ENCODE results near the gene GADD45GIP1.
A peak's percentile ranks its signal among the peaks of the same experiment; 100 is the strongest.
"Not testable (repeated sequence)": the region's sequence is repeated elsewhere in the genome, so short reads cannot be mapped to it uniquely, and the experiment has no call there.

The GADD45GIP1 gene

GRCh38 chr19:12922959-12923358, 34.1 kb downstream of the GADD45GIP1 start:
- Mint-ChIP-seq H3K36me3 (peaks cover 99% of the 10 kb centered on the region), H3K4me3 (no peak overlapping the region), H3K27ac (no peak overlapping the region), H3K9me3 (no peaks in the 10 kb centered on the region), H3K4me1 (peaks cover 8% of the 10 kb centered on the region)
- DNase-seq (ENCODE audit: low spot score in 2 of 2) (no peak), ATAC-seq (no peak)

- no peak overlapping the region for H3K4me3 Mint-ChIP-seq
Measured at GRCh38 chr19:12921047-12921446, 36.0 kb downstream of the GADD45GIP1 start.

GRCh38 chr19:12918253-12918652, 38.8 kb downstream of the GADD45GIP1 start:
- H3K4me1 Mint-ChIP-seq, result peaks cover 15% of the 10 kb centered on the region
- ATAC-seq (no peak), DNase-seq (ENCODE audit: low spot score in 2 of 2) (no peak)
- H3K4me3 Mint-ChIP-seq, result peak overlapping the region; percentile 68
- no peaks in the 10 kb centered on the region for H3K9me3 Mint-ChIP-seq
- H3K36me3 Mint-ChIP-seq, result peaks cover 56% of the 10 kb centered on the region
- peak overlapping the region; percentile 96 for H3K27ac Mint-ChIP-seq

More at GRCh38 chr19:12921047-12921446, 36.0 kb downstream of the GADD45GIP1 start:
- H3K27ac Mint-ChIP-seq, result no peak overlapping the region
- DNase-seq (ENCODE audit: low spot score in 2 of 2) (no peak), ATAC-seq (no peak)
- no peaks in the 10 kb centered on the region for H3K9me3 Mint-ChIP-seq
- H3K36me3 Mint-ChIP-seq, result peaks cover 84% of the 10 kb centered on the region
- H3K4me1 Mint-ChIP-seq, result peaks cover 8% of the 10 kb centered on the region

- not testable (repeated sequence) for H3K9me3 Mint-ChIP-seq; H3K4me3 Mint-ChIP-seq; H3K27ac Mint-ChIP-seq; ATAC-seq; DNase-seq (ENCODE audit: low spot score in 2 of 2)
- H3K4me1 Mint-ChIP-seq, result peaks cover 15% of the 10 kb centered on the region
- H3K36me3 Mint-ChIP-seq, result peaks cover 32% of the 10 kb centered on the region
Measured at GRCh38 chr19:12915860-12916259, 41.2 kb downstream of the GADD45GIP1 start.

GRCh38 chr19:12913851-12914690, 43.0 kb downstream of the GADD45GIP1 start:
- Mint-ChIP-seq H3K36me3 (peaks cover 15% of the 10 kb centered on the region), H3K27ac (peak overlapping the region; percentile 82), H3K4me1 (peaks cover 11% of the 10 kb centered on the region), H3K4me3 (no peak overlapping the region), H3K9me3 (no peaks in the 10 kb centered on the region)
- DNase-seq (ENCODE audit: low spot score in 2 of 2) (peak in 1 of 2 donors; percentile 59), ATAC-seq (peak; percentile 68)

GRCh38 chr19:12913011-12913561, 43.9 kb downstream of the GADD45GIP1 start:
- ATAC-seq, result no peak
- H3K4me1 Mint-ChIP-seq, result peaks cover 14% of the 10 kb centered on the region
- no peak overlapping the region for H3K4me3 Mint-ChIP-seq
- DNase-seq (ENCODE audit: low spot score in 2 of 2), result no peak
- peaks cover 5% of the 10 kb centered on the region for H3K36me3 Mint-ChIP-seq
- H3K9me3 Mint-ChIP-seq, result no peaks in the 10 kb centered on the region
- peak overlapping the region; percentile 82 for H3K27ac Mint-ChIP-seq

GRCh38 chr19:12912571-12912970, 44.5 kb downstream of the GADD45GIP1 start:
- ATAC-seq (no peak), DNase-seq (ENCODE audit: low spot score in 2 of 2) (no peak)
- H3K9me3 Mint-ChIP-seq, result no peaks in the 10 kb centered on the region
- H3K36me3 Mint-ChIP-seq, result peaks cover under 1% of the 10 kb centered on the region
- peak overlapping the region; percentile 24 for H3K27ac Mint-ChIP-seq
- H3K4me3 Mint-ChIP-seq, result no peak overlapping the region
- peaks cover 14% of the 10 kb centered on the region for H3K4me1 Mint-ChIP-seq

GRCh38 chr19:12907166-12907565, 49.9 kb downstream of the GADD45GIP1 start:
- ATAC-seq (no peak), DNase-seq (ENCODE audit: low spot score in 2 of 2) (no peak)
- peaks cover 7% of the 10 kb centered on the region for H3K4me1 Mint-ChIP-seq
- H3K4me3 Mint-ChIP-seq, result no peak overlapping the region
- no peaks in the 10 kb centered on the region for H3K36me3 Mint-ChIP-seq
- no peak overlapping the region for H3K27ac Mint-ChIP-seq
- no peaks in the 10 kb centered on the region for H3K9me3 Mint-ChIP-seq
